A549 (cell line): ENCODE data around the gene ENTPD7. TPM values are rescaled to one million over a fixed set of nuclear protein-coding genes. Genes with fewer than 3 reads are reported as not detected.
A peak's percentile ranks its signal among the peaks of the same experiment; 100 is the strongest.

Experiments
- ATAC-seq, 2 experiments: fragments of 200-7000 bp in 1 of 2; fragments of >200 bp in 1 of 2; cut with Nextera tagmentation in 1 of 2; cut with Tn5 transposase in 1 of 2; 3 replicates each; pipeline versions ENCODE4 v1.8.0 to v1.9.1; 2018 to 2020; ENCODE audit warnings: mild to moderate bottlenecking in 1 of 2, moderate library complexity in 1 of 2
- CTCF ChIA-PET: fragments of 300-600 bp; sonication (Branson Sonifier 250); formaldehyde crosslinking; extraction: SDS; loops from one replicate; lab custom pipeline; 2021; ENCODE audit warnings: antibody characterized with exemption, inconsistent platforms; lab: Yijun Ruan, JAX
- POLR2A ChIA-PET: fragments of 350-600 bp; formaldehyde crosslinking; extraction: SDS; loops from one replicate; lab custom pipeline; 2021; ENCODE audit warnings: antibody characterized with exemption, inconsistent platforms; lab: Yijun Ruan, JAX
- DNase-seq, 2 experiments: peaks; one replicate each; pipeline versions ENCODE4 v3.0.0 to v3.0.0-alpha.2; 2011 to 2016; ENCODE audit warnings: low read depth in 1 of 2, low spot score in 1 of 2
- FAIRE-seq: peaks from 2 replicates; lab custom pipeline; 2011; peaks lifted over from hg19 to GRCh38; lab: Jason Lieb, UNC
- H3K27ac ChIP-seq, 2 experiments: fragments of >200 bp; sonication (Bioruptor Twin); formaldehyde crosslinking; 3 replicates each; pipeline ENCODE4 v1.5.1; 2016 to 2017
- H3K4me1 ChIP-seq: fragments of >200 bp; sonication (Bioruptor Twin); formaldehyde crosslinking; 3 replicates; pipeline ENCODE4 v1.6.1; 2016
- H3K4me2 ChIP-seq: fragments of >200 bp; sonication (Bioruptor Twin); formaldehyde crosslinking; 3 replicates; pipeline ENCODE4 v1.6.1; 2016
- H3K4me3 ChIP-seq: fragments of >200 bp; sonication (Bioruptor Twin); formaldehyde crosslinking; 3 replicates; pipeline ENCODE4 v1.5.1; 2016
- H3K9me3 ChIP-seq: fragments of >200 bp; sonication (Bioruptor Twin); formaldehyde crosslinking; 3 replicates; pipeline ENCODE4 v1.6.1; 2016
- BCL3 ChIP-seq: fragments of >200 bp; sonication (Bioruptor Twin); formaldehyde crosslinking; IDR thresholded peaks from 3 replicates; pipeline ENCODE4 v1.6.1; 2016
- CBX2 ChIP-seq: fragments of 200-600 bp; sonication (generic); IDR thresholded peaks from 2 replicates; pipeline ENCODE4 v1.6.1; 2016; ENCODE audit warnings: low read depth, mild to moderate bottlenecking, borderline replicate concordance
- CBX8 ChIP-seq: fragments of 200-600 bp; sonication (generic); IDR thresholded peaks from 2 replicates; pipeline ENCODE4 v1.6.1; 2016
- E2F6 ChIP-seq: IDR thresholded peaks from 2 replicates; pipeline ENCODE4 v1.6.1; 2012; ENCODE audit warnings: low read depth, borderline replicate concordance
- EHF ChIP-seq: fragments of 250-450 bp; sonication (Bioruptor Pico); IDR thresholded peaks from 2 replicates; pipeline ENCODE4 v1.5.0; 2020; ENCODE audit warnings: mild to moderate bottlenecking
- EP300 ChIP-seq, 2 experiments: fragments of >200 bp; sonication (Bioruptor Twin); formaldehyde crosslinking; IDR thresholded peaks; 2 replicates in 1 of 2; 3 replicates in 1 of 2; pipeline ENCODE4 v1.6.1; 2016 to 2017
- HDAC2 ChIP-seq: fragments of 200-600 bp; sonication (generic); IDR thresholded peaks from 2 replicates; pipeline ENCODE4 v1.6.1; 2016
- HOXA7 ChIP-seq: fragments of 250-450 bp; sonication (Bioruptor Pico); IDR thresholded peaks from 2 replicates; pipeline ENCODE4 v1.5.0; 2020; ENCODE audit warnings: mild to moderate bottlenecking, moderate library complexity
- JUNB ChIP-seq: fragments of >200 bp; sonication (Bioruptor Twin); formaldehyde crosslinking; IDR thresholded peaks from 2 replicates; pipeline ENCODE4 v1.6.1; 2016
- MAFK ChIP-seq: fragments of 450-650 bp; IDR thresholded peaks from 2 replicates; pipeline ENCODE4 v1.6.1; 2014; ENCODE audit not compliant: partially characterized antibody
- NPAS2 ChIP-seq: fragments of 250-450 bp; sonication (Bioruptor Pico); IDR thresholded peaks from 2 replicates; pipeline ENCODE4 v1.8.0; 2022; ENCODE audit warnings: mild to moderate bottlenecking, moderate library complexity, borderline replicate concordance
- POLR2AphosphoS2 ChIP-seq: conservative IDR thresholded peaks from 2 replicates; pipeline ENCODE4 v1.6.1; 2012; ENCODE audit warnings: low read length, improper control_type of control experiment, inconsistent platforms
- RCOR1 ChIP-seq: fragments of 150-350 bp; IDR thresholded peaks from 2 replicates; pipeline ENCODE4 v1.6.1; 2014; ENCODE audit warnings: antibody characterized with exemption, low read length, low read depth
- REST ChIP-seq: fragments of 200-600 bp; sonication (generic); IDR thresholded peaks from 2 replicates; pipeline ENCODE4 v1.6.1; 2016; ENCODE audit warnings: antibody characterized with exemption, mild to moderate bottlenecking, moderate library complexity
- RNF2 ChIP-seq: fragments of 200-600 bp; sonication (generic); IDR thresholded peaks from 2 replicates; pipeline ENCODE4 v1.6.1; 2016; ENCODE audit warnings: low read depth, mild to moderate bottlenecking, antibody characterized with exemption, moderate library complexity, borderline replicate concordance
- TP53 ChIP-seq: fragments of 250-450 bp; sonication (Bioruptor Pico); IDR thresholded peaks from 2 replicates; pipeline ENCODE4 v1.5.0; 2021; ENCODE audit warnings: mild to moderate bottlenecking, moderate library complexity
- ZC3H11A ChIP-seq: fragments of 450-650 bp; IDR thresholded peaks from 2 replicates; pipeline ENCODE4 v1.6.1; 2014; ENCODE audit warnings: antibody characterized with exemption, mild to moderate bottlenecking
- ZFP36 ChIP-seq: fragments of 450-650 bp; IDR thresholded peaks from 2 replicates; pipeline ENCODE4 v1.6.1; 2014; ENCODE audit warnings: borderline replicate concordance; ENCODE audit not compliant: partially characterized antibody
- WGBS: methylation state at CpG from one replicate; pipeline ENCODE4 v1.1.6; 2017; ENCODE audit errors: missing lambda C conversion rate; 5-methylcytosine and 5-hydroxymethylcytosine counted together
- polyA plus RNA-seq, 4 experiments: library from polyadenylated mRNA; depleted of rRNA in 3 of 4; stranded (reverse); fragments of >200 nt; fragmentation: RNase III in 1 of 4; extraction: RNeasy Plus Mini Kit Qiagen cat#74134 plus additional on column Dnase treatment in 1 of 4; gene quantifications; 2 replicates in 3 of 4; 3 replicates in 1 of 4; pipeline ENCODE4 v1.2.3, GENCODE V29; 2011 to 2017

The ENTPD7 gene
- polyA plus RNA-seq, 2 of the 4 experiments (the other 2 are of a cell fraction): 6.8 to 10.4 TPM

- ATAC-seq: no peak
- H3K4me2 ChIP-seq: no peak overlapping the region
- CTCF ChIA-PET: interaction anchor here (0.6 to 1.4 kb wide), 2 partner anchors 8 to 22 kb away, joined by 3 to 4 read pairs; partner anchors contain the start of gene CUTC
- TF ChIP-seq CBX2 (no peak), RNF2 (no peak), ZFP36 (no peak), POLR2AphosphoS2 (no peak), TP53 (CRISPR knock-in tag) (no peak), JUNB (no peak), ZC3H11A (no peak), E2F6 (no peak), CBX8 (no peak)
- FAIRE-seq: no peak
- no peak overlapping the region for H3K4me3 ChIP-seq
- no peak overlapping the region for H3K27ac ChIP-seq
- POLR2A ChIA-PET: interaction anchor here (1.6 kb wide), 1 partner anchor 42 kb away, joined by 6 read pairs; the partner anchor contains the start of gene ABCC2
- 97% methylated on average over 2 of the region's 2 CpGs for WGBS
- DNase-seq: no peak
- peaks cover 20% of the 10 kb centered on the region for H3K4me1 ChIP-seq
- H3K9me3 ChIP-seq: peaks cover 25% of the 10 kb centered on the region
Observed at GRCh38 chr10:99740260-99740659, 81.0 kb downstream of the ENTPD7 start.

GRCh38 chr10:99740933-99741559 is 81.7 kb downstream of the ENTPD7 start:
- H3K4me2 ChIP-seq: no peak overlapping the region
- no peak overlapping the region for H3K4me3 ChIP-seq
- ATAC-seq: no peak
- POLR2A ChIA-PET: interaction anchor here (1.6 kb wide), 1 partner anchor 42 kb away, joined by 6 read pairs; the partner anchor contains the start of gene ABCC2
- 89% methylated on average over 3 of the region's 3 CpGs for WGBS
- no peak for DNase-seq
- no peak overlapping the region for H3K27ac ChIP-seq
- no peak for FAIRE-seq
- TF ChIP-seq BCL3 (no peak), MAFK (peak; percentile 95)
- H3K4me1 ChIP-seq: peaks cover 20% of the 10 kb centered on the region
- H3K9me3 ChIP-seq: peaks cover 25% of the 10 kb centered on the region
- CTCF ChIA-PET: interaction anchor here (0.5 to 1.4 kb wide), 3 partner anchors 9 to 305 kb away, joined by 3 to 4 read pairs (median 4); partner anchors contain the start of gene CUTC

GRCh38 chr10:99742254-99742653 is 82.9 kb downstream of the ENTPD7 start:
- TF ChIP-seq EHF (CRISPR knock-in tag) (no peak), NPAS2 (CRISPR knock-in tag) (no peak), REST (no peak), HDAC2 (no peak), EP300 (IDR thresholded peaks at IDR 0.05) (no peak), RCOR1 (no peak), POLR2AphosphoS2 (no peak), HOXA7 (CRISPR knock-in tag) (no peak)
- Histone ChIP-seq H3K27ac (no peak overlapping the region), H3K9me3 (peaks cover 25% of the 10 kb centered on the region), H3K4me3 (no peak overlapping the region), H3K4me2 (peak overlapping the region; percentile 37), H3K4me1 (peaks cover 20% of the 10 kb centered on the region)
- FAIRE-seq (no peak), ATAC-seq (no peak), DNase-seq (no peak)
- CTCF ChIA-PET: interaction anchor here (1.5 kb wide), 1 partner anchor 10 kb away, joined by 13 read pairs; the partner anchor contains the start of genes COX15 and CUTC
- POLR2A ChIA-PET: interaction anchor here (1.4 kb wide), 1 partner anchor 10 kb away, joined by 4 read pairs; the partner anchor contains the start of genes COX15 and CUTC
